Measurements from ENCODE around the gene CDC37L1. TPM values are rescaled to one million over a fixed set of nuclear protein-coding genes. Genes with fewer than 3 reads are reported as not detected.

Gene CDC37L1
- total RNA-seq, 1 donor from 2014 or later: 21.8 TPM

DNA sequence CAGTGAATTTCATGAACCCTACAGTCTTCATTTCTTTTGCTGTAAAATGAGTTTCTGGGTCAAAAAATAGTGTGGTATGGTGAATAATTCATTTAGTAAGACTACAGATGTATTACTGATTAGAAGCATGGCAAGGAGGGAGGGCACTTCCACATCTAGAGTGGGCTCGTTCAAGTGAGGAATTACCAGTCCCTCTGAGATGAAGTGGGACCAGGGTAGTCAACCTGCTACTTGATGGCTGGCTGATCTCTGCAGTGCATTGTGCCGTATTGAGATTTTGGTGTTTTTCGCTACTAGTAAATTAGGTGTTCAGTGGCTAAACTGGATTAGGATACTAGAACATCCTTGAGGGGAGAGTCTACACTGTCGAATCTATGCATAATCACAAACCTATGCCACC lies 10.8 kb downstream of the CDC37L1 start:
- TF ChIP-seq, protein P1, sequence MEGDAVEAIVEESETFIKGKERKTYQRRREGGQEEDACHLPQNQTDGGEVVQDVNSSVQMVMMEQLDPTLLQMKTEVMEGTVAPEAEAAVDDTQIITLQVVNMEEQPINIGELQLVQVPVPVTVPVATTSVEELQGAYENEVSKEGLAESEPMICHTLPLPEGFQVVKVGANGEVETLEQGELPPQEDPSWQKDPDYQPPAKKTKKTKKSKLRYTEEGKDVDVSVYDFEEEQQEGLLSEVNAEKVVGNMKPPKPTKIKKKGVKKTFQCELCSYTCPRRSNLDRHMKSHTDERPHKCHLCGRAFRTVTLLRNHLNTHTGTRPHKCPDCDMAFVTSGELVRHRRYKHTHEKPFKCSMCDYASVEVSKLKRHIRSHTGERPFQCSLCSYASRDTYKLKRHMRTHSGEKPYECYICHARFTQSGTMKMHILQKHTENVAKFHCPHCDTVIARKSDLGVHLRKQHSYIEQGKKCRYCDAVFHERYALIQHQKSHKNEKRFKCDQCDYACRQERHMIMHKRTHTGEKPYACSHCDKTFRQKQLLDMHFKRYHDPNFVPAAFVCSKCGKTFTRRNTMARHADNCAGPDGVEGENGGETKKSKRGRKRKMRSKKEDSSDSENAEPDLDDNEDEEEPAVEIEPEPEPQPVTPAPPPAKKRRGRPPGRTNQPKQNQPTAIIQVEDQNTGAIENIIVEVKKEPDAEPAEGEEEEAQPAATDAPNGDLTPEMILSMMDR (conservative IDR thresholded peaks at IDR 0.05; ENCODE audit: low read depth, low read length): no peak
- no peak for DNase-seq (ENCODE audit: low read depth)
- H3K4me3 ChIP-seq (ENCODE audit: low read depth, low read length): no peak overlapping the region

- DNase-seq (ENCODE audit: low read depth): no peak
- H3K4me3 ChIP-seq (ENCODE audit: low read depth, low read length): no peak overlapping the region
- TF ChIP-seq, protein P1 (conservative IDR thresholded peaks at IDR 0.05; ENCODE audit: low read depth, low read length): no peak
These were observed 12.4 kb downstream of the CDC37L1 start for GRCh38 chr9:4691795-4692194.

DNA sequence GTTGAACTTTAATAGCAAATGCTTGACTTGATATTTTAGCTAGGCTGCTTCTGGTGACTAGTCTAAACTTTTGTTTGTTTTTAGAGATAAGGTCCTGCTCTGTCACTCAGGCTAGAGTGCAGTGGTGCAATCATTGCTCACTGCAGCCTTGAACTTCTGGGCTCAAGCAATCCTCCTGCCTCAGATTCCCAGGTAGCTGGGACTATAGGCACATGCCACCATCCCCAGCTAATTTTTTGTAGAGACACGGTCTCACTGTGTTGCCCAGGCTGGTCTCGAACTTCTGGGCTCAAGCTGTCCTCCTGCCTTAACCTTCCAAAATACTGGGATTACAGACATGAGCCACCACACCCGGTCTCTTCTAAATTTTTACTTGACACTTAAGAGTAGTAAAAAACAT lies 20.7 kb downstream of the CDC37L1 start:
- no peak overlapping the region for H3K4me3 ChIP-seq (ENCODE audit: low read depth, low read length)
- DNase-seq (ENCODE audit: low read depth): no peak
- TF ChIP-seq, protein P1 (conservative IDR thresholded peaks at IDR 0.05; ENCODE audit: low read depth, low read length): no peak

DNA sequence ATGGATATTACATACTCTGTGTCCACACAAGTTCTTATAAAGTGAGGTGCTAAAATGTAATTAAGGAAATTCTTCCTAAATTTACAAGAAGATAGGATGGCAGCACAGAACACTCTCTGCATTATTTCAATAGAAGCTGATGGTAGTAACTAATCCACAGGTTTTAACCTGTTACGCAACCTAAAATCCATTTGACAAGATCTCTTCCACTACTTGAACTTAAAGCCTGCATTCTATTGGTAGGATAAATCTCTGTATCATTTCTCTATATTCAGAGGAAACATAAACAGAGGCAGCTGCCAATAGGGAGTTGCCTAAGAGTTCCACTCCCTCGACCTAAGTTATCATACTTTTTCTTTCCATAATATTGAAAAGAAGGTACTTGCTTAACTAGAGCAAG lies 21.6 kb downstream of the CDC37L1 start:
- TF ChIP-seq, protein P1 (conservative IDR thresholded peaks at IDR 0.05; ENCODE audit: low read depth, low read length): no peak
- no peak overlapping the region for H3K4me3 ChIP-seq (ENCODE audit: low read depth, low read length)

DNA sequence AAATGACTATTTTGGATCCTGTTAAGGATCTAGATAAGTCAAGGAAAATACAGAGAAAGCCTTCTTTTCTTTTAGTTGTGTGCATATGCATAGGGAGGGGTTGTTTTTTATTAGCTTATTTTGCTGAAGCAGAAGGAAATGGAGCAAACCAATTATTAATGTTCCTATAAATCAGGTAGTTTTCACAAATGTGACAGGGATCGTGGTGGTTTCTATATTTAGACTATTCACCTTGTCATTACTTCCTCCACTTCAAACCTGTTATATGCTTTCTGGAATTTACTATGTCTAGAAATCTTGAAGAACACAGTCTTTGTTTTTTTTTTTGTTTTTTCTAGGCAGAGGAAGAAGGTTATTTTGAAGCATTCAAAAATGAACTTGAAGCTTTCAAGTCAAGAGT lies 22.2 kb downstream of the CDC37L1 start:
- DNase-seq (ENCODE audit: low read depth): no peak
- TF ChIP-seq, protein P1 (conservative IDR thresholded peaks at IDR 0.05; ENCODE audit: low read depth, low read length): no peak
- no peak overlapping the region for H3K4me3 ChIP-seq (ENCODE audit: low read depth, low read length)

More for the DNA sequence above, 21.6 kb downstream of the CDC37L1 start:
- DNase-seq (ENCODE audit: low read depth): no peak

- no peak overlapping the region for H3K4me3 ChIP-seq (ENCODE audit: low read depth, low read length)
- TF ChIP-seq, protein P1 (conservative IDR thresholded peaks at IDR 0.05; ENCODE audit: low read depth, low read length): no peak
- DNase-seq (ENCODE audit: low read depth): no peak
These were observed 24.8 kb downstream of the CDC37L1 start for GRCh38 chr9:4704129-4704528.

DNA sequence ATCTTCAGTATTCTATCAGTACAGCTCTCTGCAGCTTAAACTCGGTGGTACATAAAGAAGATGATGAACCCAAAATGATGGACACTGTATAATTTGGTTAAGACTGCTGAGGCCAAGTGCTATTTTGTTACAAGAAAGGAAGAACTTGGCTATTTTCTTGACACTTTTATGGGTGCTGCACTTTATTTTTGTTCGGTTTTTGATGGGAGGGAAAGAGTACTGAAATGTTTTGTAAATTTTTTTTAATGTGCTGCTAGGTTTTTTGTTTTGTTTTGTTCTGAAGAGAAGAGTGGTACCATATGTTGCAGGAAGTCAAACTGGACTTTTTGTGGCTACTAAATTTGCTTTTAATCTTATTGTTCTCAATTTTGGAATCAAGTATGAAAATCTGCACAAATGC lies 26.7 kb downstream of the CDC37L1 start:
- TF ChIP-seq, protein P1 (conservative IDR thresholded peaks at IDR 0.05; ENCODE audit: low read depth, low read length): no peak
- no peak overlapping the region for H3K4me3 ChIP-seq (ENCODE audit: low read depth, low read length)
- DNase-seq (ENCODE audit: low read depth): no peak

Measured in epithelial cell of proximal tubule (primary cell).